ENCODE measurements around the gene NEDD8. TPM values are rescaled to one million over a fixed set of nuclear protein-coding genes. Genes with fewer than 3 reads are reported as not detected.

NEDD8 gene
- total and polyA plus RNA-seq, 2 experiments from 2014 or later, result 138 to 326 TPM

GRCh38 chr14:24238123-24238522 lies 6.0 kb upstream of the NEDD8 start:
- Histone ChIP-seq H3K9me2 (ENCODE audit: insufficient read depth) (no peaks in the 10 kb centered on the region), H3K9ac (no peak overlapping the region), H3K36me3 (ENCODE audit: low read depth) (peaks cover 37% of the 10 kb centered on the region), H3K27me3 (replicated peaks; ENCODE audit: insufficient read depth) (no peaks in the 10 kb centered on the region), H3F3A (ENCODE audit: insufficient read depth) (peaks cover 35% of the 10 kb centered on the region), H2AFZ (no peak overlapping the region), H3K4me2 (ENCODE audit: unreplicated experiment) (no peak overlapping the region), H3K9me3 (ENCODE audit: low read depth) (no peaks in the 10 kb centered on the region), H4K20me1 (ENCODE audit: insufficient read depth) (no peaks in the 10 kb centered on the region), H3K4me3 (no peak overlapping the region), H3K27ac (no peak overlapping the region), H3K79me2 (ENCODE audit: insufficient read depth) (peaks cover 73% of the 10 kb centered on the region), H3K4me1 (ENCODE audit: insufficient read depth) (peaks cover 40% of the 10 kb centered on the region)
- whole genome bisulfite sequencing, 2 experiments (ENCODE audit: low coverage in 1 of 2, low lambda C conversion rate in 2 of 2, missing lambda C conversion rate in 2 of 2), result 70 to 79% methylated on average over 5 of the region's 5 CpGs
- in situ Hi-C loops (cut with MboI), result no loop called here
- DNase-seq, result no peak
- no peak for TF ChIP-seq EZH2 (IDR thresholded peaks at IDR 0.05; ENCODE audit: insufficient read depth, poor library complexity, severe bottlenecking)
- no peak for TF ChIP-seq EZH2phosphoT487 (IDR thresholded peaks at IDR 0.05; ENCODE audit: insufficient read depth, low read depth)

GRCh38 chr14:24237463-24237955 lies 5.3 kb upstream of the NEDD8 start:
- H3K9ac ChIP-seq, result no peak overlapping the region
- TF ChIP-seq EZH2 (IDR thresholded peaks at IDR 0.05; ENCODE audit: insufficient read depth, poor library complexity, severe bottlenecking), result no peak
- TF ChIP-seq EZH2phosphoT487 (IDR thresholded peaks at IDR 0.05; ENCODE audit: insufficient read depth, low read depth), result no peak
- H3K4me1 ChIP-seq (ENCODE audit: insufficient read depth), result peaks cover 40% of the 10 kb centered on the region
- 78 to 91% methylated on average over 2 of the region's 2 CpGs for WGBS, 2 experiments (ENCODE audit: low coverage in 1 of 2, low lambda C conversion rate in 2 of 2, missing lambda C conversion rate in 2 of 2)
- peaks cover 34% of the 10 kb centered on the region for H3F3A ChIP-seq (ENCODE audit: insufficient read depth)
- no peaks in the 10 kb centered on the region for H3K9me2 ChIP-seq (ENCODE audit: insufficient read depth)
- no peaks in the 10 kb centered on the region for H3K27me3 ChIP-seq (replicated peaks; ENCODE audit: insufficient read depth)
- H4K20me1 ChIP-seq (ENCODE audit: insufficient read depth), result no peaks in the 10 kb centered on the region
- DNase-seq, result no peak
- no peak overlapping the region for H2AFZ ChIP-seq
- in situ Hi-C loops (cut with MboI), result no loop called here
- H3K36me3 ChIP-seq (ENCODE audit: low read depth), result peaks cover 37% of the 10 kb centered on the region
- H3K4me3 ChIP-seq, result no peak overlapping the region
- 0 out of 2 replicates have a peak overlapping the region, but pooled peaks have one; percentile 2 for H3K27ac ChIP-seq
- peaks cover 74% of the 10 kb centered on the region for H3K79me2 ChIP-seq (ENCODE audit: insufficient read depth)
- no peak overlapping the region for H3K4me2 ChIP-seq (ENCODE audit: unreplicated experiment)
- no peaks in the 10 kb centered on the region for H3K9me3 ChIP-seq (ENCODE audit: low read depth)

- in situ Hi-C loops (cut with MboI), result no loop called here
- 0 out of 2 replicates have a peak overlapping the region, but pooled peaks have one; percentile 2 for H3K27ac ChIP-seq
Observed at GRCh38 chr14:24236689-24237462, 4.7 kb upstream of the NEDD8 start.

GRCh38 chr14:24235804-24236688 lies 3.9 kb upstream of the NEDD8 start:
- Histone ChIP-seq H3K4me3 (no peak overlapping the region), H3K9ac (no peak overlapping the region), H3K4me2 (ENCODE audit: unreplicated experiment) (no peak overlapping the region), H3K9me3 (ENCODE audit: low read depth) (no peaks in the 10 kb centered on the region), H3F3A (ENCODE audit: insufficient read depth) (peaks cover 28% of the 10 kb centered on the region), H4K20me1 (ENCODE audit: insufficient read depth) (no peaks in the 10 kb centered on the region), H3K4me1 (ENCODE audit: insufficient read depth) (peaks cover 34% of the 10 kb centered on the region), H3K36me3 (ENCODE audit: low read depth) (peaks cover 35% of the 10 kb centered on the region), H3K9me2 (ENCODE audit: insufficient read depth) (no peaks in the 10 kb centered on the region), H3K27me3 (replicated peaks; ENCODE audit: insufficient read depth) (no peaks in the 10 kb centered on the region), H3K27ac (no peak overlapping the region), H3K79me2 (ENCODE audit: insufficient read depth) (peaks cover 75% of the 10 kb centered on the region), H2AFZ (no peak overlapping the region)
- 97 to 99% methylated on average over 5 of the region's 5 CpGs for WGBS, 2 experiments (ENCODE audit: low coverage in 1 of 2, low lambda C conversion rate in 2 of 2, missing lambda C conversion rate in 2 of 2)
- TF ChIP-seq EZH2phosphoT487 (IDR thresholded peaks at IDR 0.05; ENCODE audit: insufficient read depth, low read depth) (no peak), EZH2 (IDR thresholded peaks at IDR 0.05; ENCODE audit: insufficient read depth, poor library complexity, severe bottlenecking) (no peak)
- no peak for DNase-seq
- in situ Hi-C loops (cut with MboI), result no loop called here

More at GRCh38 chr14:24236689-24237462, 4.7 kb upstream of the NEDD8 start:
- DNase-seq, result no peak
- H2AFZ ChIP-seq, result no peak overlapping the region
- no peak overlapping the region for H3K4me3 ChIP-seq
- peaks cover 37% of the 10 kb centered on the region for H3K36me3 ChIP-seq (ENCODE audit: low read depth)
- 91 to 94% methylated on average over 6 of the region's 6 CpGs for WGBS, 2 experiments (ENCODE audit: low coverage in 1 of 2, low lambda C conversion rate in 2 of 2, missing lambda C conversion rate in 2 of 2)
- H3K79me2 ChIP-seq (ENCODE audit: insufficient read depth), result peaks cover 75% of the 10 kb centered on the region
- no peaks in the 10 kb centered on the region for H3K9me3 ChIP-seq (ENCODE audit: low read depth)
- no peaks in the 10 kb centered on the region for H3K27me3 ChIP-seq (replicated peaks; ENCODE audit: insufficient read depth)
- peaks cover 40% of the 10 kb centered on the region for H3K4me1 ChIP-seq (ENCODE audit: insufficient read depth)
- H4K20me1 ChIP-seq (ENCODE audit: insufficient read depth), result no peaks in the 10 kb centered on the region
- H3K9me2 ChIP-seq (ENCODE audit: insufficient read depth), result no peaks in the 10 kb centered on the region
- no peak overlapping the region for H3K4me2 ChIP-seq (ENCODE audit: unreplicated experiment)
- peaks cover 34% of the 10 kb centered on the region for H3F3A ChIP-seq (ENCODE audit: insufficient read depth)
- TF ChIP-seq EZH2 (IDR thresholded peaks at IDR 0.05; ENCODE audit: insufficient read depth, poor library complexity, severe bottlenecking), result no peak
- no peak for TF ChIP-seq EZH2phosphoT487 (IDR thresholded peaks at IDR 0.05; ENCODE audit: insufficient read depth, low read depth)
- H3K9ac ChIP-seq, result no peak overlapping the region

Data from GM23248 (cell line).